ENCODE data around the gene ADD3. TPM values are rescaled to one million over a fixed set of nuclear protein-coding genes. Genes with fewer than 3 reads are reported as not detected.

Gene ADD3
- total RNA-seq, 6 experiments from 2014 or later: 11.7 to 71.3 (median 16.2) TPM

DNA sequence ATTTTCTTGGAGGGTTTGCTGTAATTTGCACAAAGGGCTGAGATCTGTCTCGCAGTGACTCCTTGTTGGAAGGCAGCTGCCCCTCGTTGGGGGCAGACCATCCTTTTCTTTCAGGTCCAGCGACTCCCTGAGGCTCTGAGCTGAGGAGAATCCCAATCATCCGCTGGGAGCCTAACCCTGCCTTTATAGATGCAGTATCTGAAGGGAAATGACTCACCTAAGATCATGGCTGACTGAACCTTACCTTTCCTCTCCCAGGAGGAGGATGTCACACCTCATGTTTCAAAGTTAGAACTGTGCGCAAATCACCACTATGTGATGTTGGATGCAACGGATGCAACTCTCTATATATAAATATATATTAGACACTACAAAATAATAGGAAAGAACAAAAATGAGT is 163.2 kb downstream of the ADD3 start:
- TF ChIP-seq POLR2A (IDR thresholded peaks at IDR 0.05): no peak
- TF ChIP-seq, protein P1, sequence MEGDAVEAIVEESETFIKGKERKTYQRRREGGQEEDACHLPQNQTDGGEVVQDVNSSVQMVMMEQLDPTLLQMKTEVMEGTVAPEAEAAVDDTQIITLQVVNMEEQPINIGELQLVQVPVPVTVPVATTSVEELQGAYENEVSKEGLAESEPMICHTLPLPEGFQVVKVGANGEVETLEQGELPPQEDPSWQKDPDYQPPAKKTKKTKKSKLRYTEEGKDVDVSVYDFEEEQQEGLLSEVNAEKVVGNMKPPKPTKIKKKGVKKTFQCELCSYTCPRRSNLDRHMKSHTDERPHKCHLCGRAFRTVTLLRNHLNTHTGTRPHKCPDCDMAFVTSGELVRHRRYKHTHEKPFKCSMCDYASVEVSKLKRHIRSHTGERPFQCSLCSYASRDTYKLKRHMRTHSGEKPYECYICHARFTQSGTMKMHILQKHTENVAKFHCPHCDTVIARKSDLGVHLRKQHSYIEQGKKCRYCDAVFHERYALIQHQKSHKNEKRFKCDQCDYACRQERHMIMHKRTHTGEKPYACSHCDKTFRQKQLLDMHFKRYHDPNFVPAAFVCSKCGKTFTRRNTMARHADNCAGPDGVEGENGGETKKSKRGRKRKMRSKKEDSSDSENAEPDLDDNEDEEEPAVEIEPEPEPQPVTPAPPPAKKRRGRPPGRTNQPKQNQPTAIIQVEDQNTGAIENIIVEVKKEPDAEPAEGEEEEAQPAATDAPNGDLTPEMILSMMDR (IDR thresholded peaks at IDR 0.05): no peak
- Histone ChIP-seq H3K9me3 (no peaks in the 10 kb centered on the region), H3K4me3 (no peak overlapping the region), H3K27ac (no peak overlapping the region), H3K4me1 (peaks cover 0 to 7% (median 0%) of the 10 kb centered on the region in 4 donors), H3K36me3 (no peaks in the 10 kb centered on the region), H3K27me3 (no peaks in the 10 kb centered on the region)
- DNase-seq (no peak), ATAC-seq (no peak)
- WGBS (ENCODE audit: insufficient coverage, low coverage, low lambda C conversion rate, missing lambda C conversion rate): 20% methylated on average over 3 of the region's 6 CpGs
- intact Hi-C loops (cut with DNase I): no loop called here

GRCh38 chr10:110172155-110172554 is 164.4 kb downstream of the ADD3 start:
- Histone ChIP-seq H3K4me3 (no peak overlapping the region), H3K9me3 (no peaks in the 10 kb centered on the region), H3K27ac (no peak overlapping the region), H3K36me3 (no peaks in the 10 kb centered on the region), H3K4me1 (peaks cover 0 to 7% (median 0%) of the 10 kb centered on the region in 4 donors), H3K27me3 (no peaks in the 10 kb centered on the region)
- 65% methylated on average over 5 of the region's 5 CpGs for WGBS (ENCODE audit: insufficient coverage, low coverage, low lambda C conversion rate, missing lambda C conversion rate)
- ATAC-seq (no peak), DNase-seq (no peak)
- TF ChIP-seq, protein P1 (IDR thresholded peaks at IDR 0.05): no peak
- intact Hi-C loops (cut with DNase I): no loop called here

- no peak for ATAC-seq
- Histone ChIP-seq H3K9me3 (no peaks in the 10 kb centered on the region), H3K4me1 (no peaks in the 10 kb centered on the region), H3K36me3 (no peaks in the 10 kb centered on the region), H3K4me3 (no peak overlapping the region), H3K27ac (no peak overlapping the region), H3K27me3 (no peaks in the 10 kb centered on the region)
- no peak for DNase-seq
- TF ChIP-seq, protein P1 (IDR thresholded peaks at IDR 0.05): no peak
- no peak for TF ChIP-seq POLR2A (IDR thresholded peaks at IDR 0.05)
- intact Hi-C loops (cut with DNase I): no loop called here
Measured at GRCh38 chr10:110174201-110174600, 166.4 kb downstream of the ADD3 start.

GRCh38 chr10:110174816-110175215 is 167.0 kb downstream of the ADD3 start:
- ATAC-seq: no peak
- Histone ChIP-seq H3K27ac (no peak overlapping the region), H3K4me1 (no peaks in the 10 kb centered on the region), H3K9me3 (no peaks in the 10 kb centered on the region), H3K4me3 (no peak overlapping the region), H3K27me3 (no peaks in the 10 kb centered on the region), H3K36me3 (no peaks in the 10 kb centered on the region)
- intact Hi-C loops (cut with DNase I): no loop called here
- TF ChIP-seq, protein P1 (IDR thresholded peaks at IDR 0.05): no peak
- 77% methylated on average over 5 of the region's 5 CpGs for WGBS (ENCODE audit: insufficient coverage, low coverage, low lambda C conversion rate, missing lambda C conversion rate)
- DNase-seq: no peak

DNA sequence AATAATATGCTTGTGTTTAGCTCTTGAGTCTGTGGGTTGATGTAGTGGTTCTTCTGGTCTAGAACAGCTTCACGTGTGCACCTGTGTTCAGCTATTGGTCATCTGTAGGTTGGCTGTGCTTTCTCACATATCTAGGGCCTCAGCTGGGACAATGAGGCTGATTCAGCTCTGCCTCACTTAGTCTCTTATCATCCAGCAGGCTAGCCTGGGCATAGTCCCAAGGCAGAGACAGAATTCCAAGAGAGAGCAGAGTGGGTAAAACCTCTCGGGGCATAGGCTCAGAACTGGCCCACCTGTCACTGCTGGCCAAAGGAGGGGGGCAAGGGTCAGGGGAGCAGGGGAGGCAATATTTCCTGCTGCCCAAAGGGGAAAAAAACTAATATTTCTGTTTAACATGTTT is 167.6 kb downstream of the ADD3 start:
- no peaks in the 10 kb centered on the region for H3K9me3 ChIP-seq
- H3K27ac ChIP-seq: no peak overlapping the region
- intact Hi-C loops (cut with DNase I): no loop called here
- DNase-seq (no peak), ATAC-seq (no peak)
- TF ChIP-seq POLR2A (IDR thresholded peaks at IDR 0.05): no peak
- TF ChIP-seq, protein P1 (IDR thresholded peaks at IDR 0.05): no peak
- no peaks in the 10 kb centered on the region for H3K4me1 ChIP-seq
- 85% methylated on average over 2 of the region's 2 CpGs for WGBS (ENCODE audit: insufficient coverage, low coverage, low lambda C conversion rate, missing lambda C conversion rate)
- no peak overlapping the region for H3K4me3 ChIP-seq
- no peaks in the 10 kb centered on the region for H3K27me3 ChIP-seq
- H3K36me3 ChIP-seq: no peaks in the 10 kb centered on the region

Measured in right lobe of liver (tissue), 6 donors.